ENCODE data around the gene PDE2A.

The PDE2A gene

GRCh38 chr11:72670041-72670440 lies 4.2 kb downstream of the PDE2A start:
- Histone ChIP-seq H3K36me3 (ENCODE audit: insufficient read depth, low read length) (no peaks in the 10 kb centered on the region), H3K4me1 (ENCODE audit: insufficient read depth, low read length) (peaks cover 8% of the 10 kb centered on the region; the same call in 1 of the 2 replicates), H3K9ac (ENCODE audit: low read depth, low read length) (no peak overlapping the region), H3K9me3 (ENCODE audit: control insufficient read depth, insufficient read depth, low read length) (peaks cover 11% of the 10 kb centered on the region)

- peaks cover 8% of the 10 kb centered on the region; the same call in 1 of the 2 replicates for H3K4me1 ChIP-seq (ENCODE audit: insufficient read depth, low read length)
- H3K9ac ChIP-seq (ENCODE audit: low read depth, low read length), result no peak overlapping the region
- H3K9me3 ChIP-seq (ENCODE audit: control insufficient read depth, insufficient read depth, low read length), result peaks cover 11% of the 10 kb centered on the region
- H3K36me3 ChIP-seq (ENCODE audit: insufficient read depth, low read length), result no peaks in the 10 kb centered on the region
Measured at GRCh38 chr11:72669527-72669926, 4.7 kb downstream of the PDE2A start.

- Histone ChIP-seq H3K9me3 (ENCODE audit: control insufficient read depth, insufficient read depth, low read length) (peaks cover 11% of the 10 kb centered on the region), H3K36me3 (ENCODE audit: insufficient read depth, low read length) (no peaks in the 10 kb centered on the region), H3K9ac (ENCODE audit: low read depth, low read length) (no peak overlapping the region), H3K4me1 (ENCODE audit: insufficient read depth, low read length) (0 out of 2 replicates have a peak, but pooled peaks cover 6% of the 10 kb centered on the region)
Measured at GRCh38 chr11:72668629-72669347, 5.4 kb downstream of the PDE2A start.

- Histone ChIP-seq H3K36me3 (ENCODE audit: insufficient read depth, low read length) (no peaks in the 10 kb centered on the region), H3K9me3 (ENCODE audit: control insufficient read depth, insufficient read depth, low read length) (peaks cover 11% of the 10 kb centered on the region), H3K9ac (ENCODE audit: low read depth, low read length) (no peak overlapping the region), H3K4me1 (ENCODE audit: insufficient read depth, low read length) (0 out of 2 replicates have a peak, but pooled peaks cover 6% of the 10 kb centered on the region)
Measured at GRCh38 chr11:72665911-72666472, 8.2 kb downstream of the PDE2A start.

- Histone ChIP-seq H3K9me3 (ENCODE audit: control insufficient read depth, insufficient read depth, low read length) (no peaks in the 10 kb centered on the region), H3K36me3 (ENCODE audit: insufficient read depth, low read length) (no peaks in the 10 kb centered on the region), H3K4me1 (ENCODE audit: insufficient read depth, low read length) (no peaks in the 10 kb centered on the region), H3K9ac (ENCODE audit: low read depth, low read length) (no peak overlapping the region)
Measured at GRCh38 chr11:72662036-72662435, 12.2 kb downstream of the PDE2A start.

GRCh38 chr11:72661486-72661885 lies 12.7 kb downstream of the PDE2A start:
- Histone ChIP-seq H3K4me1 (ENCODE audit: insufficient read depth, low read length) (no peaks in the 10 kb centered on the region), H3K9ac (ENCODE audit: low read depth, low read length) (no peak overlapping the region), H3K9me3 (ENCODE audit: control insufficient read depth, insufficient read depth, low read length) (no peaks in the 10 kb centered on the region), H3K36me3 (ENCODE audit: insufficient read depth, low read length) (no peaks in the 10 kb centered on the region)

- no peaks in the 10 kb centered on the region for H3K4me1 ChIP-seq (ENCODE audit: insufficient read depth, low read length)
- H3K36me3 ChIP-seq (ENCODE audit: insufficient read depth, low read length), result no peaks in the 10 kb centered on the region
- H3K9ac ChIP-seq (ENCODE audit: low read depth, low read length), result no peak overlapping the region
- H3K9me3 ChIP-seq (ENCODE audit: control insufficient read depth, insufficient read depth, low read length), result no peaks in the 10 kb centered on the region
Measured at GRCh38 chr11:72658989-72659640, 15.1 kb downstream of the PDE2A start.

GRCh38 chr11:72657411-72658100 lies 16.7 kb downstream of the PDE2A start:
- Histone ChIP-seq H3K36me3 (ENCODE audit: insufficient read depth, low read length) (no peaks in the 10 kb centered on the region), H3K4me1 (ENCODE audit: insufficient read depth, low read length) (no peaks in the 10 kb centered on the region; the same call in 1 of the 2 replicates)

GRCh38 chr11:72655896-72656464 lies 18.2 kb downstream of the PDE2A start:
- Histone ChIP-seq H3K9me3 (ENCODE audit: control insufficient read depth, insufficient read depth, low read length) (no peaks in the 10 kb centered on the region), H3K4me1 (ENCODE audit: insufficient read depth, low read length) (no peaks in the 10 kb centered on the region; the same call in 1 of the 2 replicates), H3K36me3 (ENCODE audit: insufficient read depth, low read length) (no peaks in the 10 kb centered on the region), H3K9ac (ENCODE audit: low read depth, low read length) (no peak overlapping the region)

More at GRCh38 chr11:72657411-72658100, 16.7 kb downstream of the PDE2A start:
- no peaks in the 10 kb centered on the region for H3K9me3 ChIP-seq (ENCODE audit: control insufficient read depth, insufficient read depth, low read length)
- H3K9ac ChIP-seq (ENCODE audit: low read depth, low read length), result no peak overlapping the region

- Histone ChIP-seq H3K9ac (ENCODE audit: low read depth, low read length) (no peak overlapping the region), H3K4me1 (ENCODE audit: insufficient read depth, low read length) (no peaks in the 10 kb centered on the region; the same call in 1 of the 2 replicates), H3K9me3 (ENCODE audit: control insufficient read depth, insufficient read depth, low read length) (no peaks in the 10 kb centered on the region), H3K36me3 (ENCODE audit: insufficient read depth, low read length) (no peaks in the 10 kb centered on the region)
Measured at GRCh38 chr11:72655014-72655413, 19.2 kb downstream of the PDE2A start.

GRCh38 chr11:72653649-72654048 lies 20.6 kb downstream of the PDE2A start:
- Histone ChIP-seq H3K9me3 (ENCODE audit: control insufficient read depth, insufficient read depth, low read length) (no peaks in the 10 kb centered on the region), H3K9ac (ENCODE audit: low read depth, low read length) (no peak overlapping the region), H3K4me1 (ENCODE audit: insufficient read depth, low read length) (no peaks in the 10 kb centered on the region; the same call in 1 of the 2 replicates), H3K36me3 (ENCODE audit: insufficient read depth, low read length) (no peaks in the 10 kb centered on the region)

- Histone ChIP-seq H3K9ac (ENCODE audit: low read depth, low read length) (no peak overlapping the region), H3K9me3 (ENCODE audit: control insufficient read depth, insufficient read depth, low read length) (no peaks in the 10 kb centered on the region), H3K36me3 (ENCODE audit: insufficient read depth, low read length) (no peaks in the 10 kb centered on the region), H3K4me1 (ENCODE audit: insufficient read depth, low read length) (no peaks in the 10 kb centered on the region; the same call in 1 of the 2 replicates)
Measured at GRCh38 chr11:72652873-72653630, 21.2 kb downstream of the PDE2A start.

- no peaks in the 10 kb centered on the region; the same call in 1 of the 2 replicates for H3K4me1 ChIP-seq (ENCODE audit: insufficient read depth, low read length)
- H3K9me3 ChIP-seq (ENCODE audit: control insufficient read depth, insufficient read depth, low read length), result no peaks in the 10 kb centered on the region
- H3K9ac ChIP-seq (ENCODE audit: low read depth, low read length), result no peak overlapping the region
- H3K36me3 ChIP-seq (ENCODE audit: insufficient read depth, low read length), result no peaks in the 10 kb centered on the region
Measured at GRCh38 chr11:72652133-72652532, 22.1 kb downstream of the PDE2A start.

All from ES-I3 (cell line).